GM21381 (cell line): ENCODE measurements around the gene MBD3.

Experiments used
- ATAC-seq: cut with Tn5 transposase; IDR thresholded peaks from one replicate; pipeline ENCODE4 v1.9.1; 2021; ENCODE audit warnings: mild to moderate bottlenecking, moderate library complexity; ENCODE audit not compliant: unreplicated experiment

The MBD3 gene

GRCh38 chr19:1574354-1575136 lies 18.1 kb downstream of the MBD3 start:
- no peak for ATAC-seq

GRCh38 chr19:1572795-1573194 lies 19.9 kb downstream of the MBD3 start:
- ATAC-seq: no peak

- no peak for ATAC-seq
Observed at GRCh38 chr19:1571358-1571757, 21.3 kb downstream of the MBD3 start.

- no peak for ATAC-seq
Observed at GRCh38 chr19:1570836-1571235, 21.8 kb downstream of the MBD3 start.

- no peak for ATAC-seq
Observed at GRCh38 chr19:1569997-1570396, 22.7 kb downstream of the MBD3 start.

GRCh38 chr19:1568320-1569019 lies 24.2 kb downstream of the MBD3 start, which contains the start of gene MEX3D:
Gene MEX3D (minus strand): TSS chr19:1568325. CDS start chr19:1568058, 267 bp downstream.
- ATAC-seq: peak; percentile 65

GRCh38 chr19:1567848-1568227 lies 24.8 kb downstream of the MBD3 start:
- ATAC-seq: no peak

GRCh38 chr19:1567116-1567847 lies 25.4 kb downstream of the MBD3 start:
- ATAC-seq: no peak

- ATAC-seq: no peak
Observed at GRCh38 chr19:1566392-1567115, 26.1 kb downstream of the MBD3 start.

- ATAC-seq: no peak
Observed at GRCh38 chr19:1563251-1563650, 29.4 kb downstream of the MBD3 start.

GRCh38 chr19:1561236-1561842 lies 31.3 kb downstream of the MBD3 start:
- ATAC-seq: no peak

GRCh38 chr19:1560286-1560882 lies 32.3 kb downstream of the MBD3 start:
- ATAC-seq: no peak

GRCh38 chr19:1558552-1558951 lies 34.1 kb downstream of the MBD3 start:
- ATAC-seq: no peak

GRCh38 chr19:1556390-1557070 lies 36.1 kb downstream of the MBD3 start:
- no peak for ATAC-seq

GRCh38 chr19:1555487-1556389 lies 36.9 kb downstream of the MBD3 start:
- ATAC-seq: no peak

- ATAC-seq: no peak
Observed at GRCh38 chr19:1554968-1555367, 37.7 kb downstream of the MBD3 start.

GRCh38 chr19:1553415-1553814 lies 39.2 kb downstream of the MBD3 start:
- no peak for ATAC-seq
